CD4-positive, alpha-beta T cell treated with Interleukin-17A for 1 hour (primary cell): Measurements from ENCODE around the gene CRYGN.

Source experiments
- DNase-seq: peaks from one replicate; pipeline ENCODE4 v3.0.0-alpha.2; 2020

The CRYGN gene

DNA sequence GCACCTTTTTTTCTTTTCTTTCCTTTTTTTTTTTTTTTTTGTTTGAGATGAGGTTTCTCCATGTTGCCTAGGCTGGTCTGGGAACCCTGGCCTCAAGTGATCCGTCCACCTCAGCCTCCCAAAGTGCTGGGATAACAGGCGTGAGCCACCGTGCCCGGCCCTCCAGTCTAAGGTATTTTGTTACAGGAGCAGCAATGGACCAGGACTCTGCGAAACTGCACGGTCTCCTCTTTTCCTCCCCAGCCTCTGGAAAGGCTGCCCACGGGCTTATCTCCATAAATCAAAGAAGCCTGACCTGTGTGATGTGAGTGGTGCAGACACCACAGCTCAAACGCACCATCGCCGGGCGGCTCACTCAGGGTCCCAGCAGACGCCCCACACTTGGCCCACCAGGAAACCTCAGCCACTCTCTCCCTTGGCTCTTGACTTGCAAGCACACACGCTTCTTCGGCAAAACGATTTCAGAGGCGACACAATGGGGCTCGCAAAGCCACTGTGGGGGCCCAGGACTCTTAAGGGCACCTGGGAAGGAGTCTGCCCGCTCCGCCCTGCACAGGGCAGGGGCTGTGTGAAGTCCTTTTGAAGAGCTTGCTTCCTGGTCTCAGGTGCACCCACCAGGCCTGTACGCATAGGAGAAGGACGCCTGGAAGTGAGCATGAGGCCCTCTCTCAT, 50.7 kb downstream of the CRYGN start:
- no peak for DNase-seq

DNA sequence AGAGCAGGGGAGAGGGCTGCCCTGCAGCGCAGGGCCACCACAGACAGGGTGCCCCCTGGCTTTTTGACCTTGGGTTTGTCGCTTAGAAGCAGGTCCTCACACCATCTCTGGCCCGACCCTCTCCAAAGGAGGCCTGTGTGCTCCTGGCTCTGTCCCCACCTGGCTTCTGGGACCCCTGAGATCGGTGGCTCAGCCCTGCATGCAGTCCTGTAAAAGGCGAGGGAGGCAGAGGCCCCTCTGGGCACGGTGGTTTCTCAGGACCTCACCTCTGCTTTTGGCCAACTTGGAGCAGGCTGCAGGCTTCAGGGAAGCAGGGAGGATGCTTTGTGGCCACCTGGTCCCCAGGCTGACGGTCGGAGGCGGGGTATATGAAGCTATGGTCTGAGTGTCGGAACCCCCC, 51.5 kb downstream of the CRYGN start:
- DNase-seq, result no peak

DNA sequence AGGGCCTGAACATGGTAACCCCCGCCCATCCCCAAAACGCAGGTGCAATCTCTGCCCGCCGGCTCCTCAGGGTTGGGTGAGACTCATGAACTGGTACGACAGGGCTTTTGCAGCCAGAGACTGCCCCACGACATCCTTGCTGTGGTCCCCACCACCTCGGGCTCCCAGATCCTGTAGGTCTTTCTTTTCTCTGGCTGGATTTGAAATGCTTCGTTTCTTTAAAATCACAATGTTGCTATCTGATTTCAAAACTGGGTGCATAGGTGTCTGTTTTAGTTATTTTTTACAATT, 52.0 kb downstream of the CRYGN start:
- no peak for DNase-seq

DNA sequence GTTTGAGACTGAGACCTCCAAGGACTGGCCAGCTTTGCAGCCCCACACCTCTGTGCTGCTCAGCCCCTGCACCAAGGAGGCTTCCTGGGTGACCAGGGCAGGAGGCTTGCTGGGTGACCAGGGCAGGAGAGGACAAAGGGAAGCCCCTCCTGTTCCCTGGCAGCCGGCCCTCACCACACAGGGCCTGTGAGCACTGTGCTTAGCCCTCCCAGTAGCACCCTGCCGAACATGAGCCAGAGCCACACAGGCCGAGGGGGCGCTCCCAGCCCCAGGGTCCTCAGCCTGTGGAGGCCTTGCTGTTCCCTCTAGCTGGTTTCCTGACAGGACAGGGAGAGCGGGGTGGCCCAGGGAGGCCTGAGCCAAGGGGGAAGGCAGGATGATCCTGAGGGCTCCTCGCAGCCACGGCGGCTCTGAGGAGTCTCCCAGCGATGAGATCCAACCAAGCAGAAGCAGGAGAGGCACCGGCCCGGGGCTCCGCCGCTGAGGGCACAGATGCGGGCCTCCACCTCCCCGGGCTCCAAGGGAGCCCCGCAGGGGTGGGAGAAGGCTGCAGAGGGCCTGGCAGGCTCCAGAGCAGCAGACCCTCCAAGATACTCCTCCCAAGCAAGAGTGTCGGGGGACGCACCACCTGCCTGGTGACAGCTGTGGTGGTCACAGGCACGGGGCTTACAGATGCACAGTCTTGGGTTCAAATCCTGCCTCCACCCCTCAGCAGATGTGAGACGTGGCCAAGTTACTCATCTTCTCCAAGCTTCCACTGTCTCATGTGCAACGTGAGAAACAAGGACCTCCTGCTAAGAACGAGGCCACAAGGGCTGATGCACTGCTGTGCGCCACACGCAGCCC, 52.6 kb downstream of the CRYGN start:
- no peak for DNase-seq

DNA sequence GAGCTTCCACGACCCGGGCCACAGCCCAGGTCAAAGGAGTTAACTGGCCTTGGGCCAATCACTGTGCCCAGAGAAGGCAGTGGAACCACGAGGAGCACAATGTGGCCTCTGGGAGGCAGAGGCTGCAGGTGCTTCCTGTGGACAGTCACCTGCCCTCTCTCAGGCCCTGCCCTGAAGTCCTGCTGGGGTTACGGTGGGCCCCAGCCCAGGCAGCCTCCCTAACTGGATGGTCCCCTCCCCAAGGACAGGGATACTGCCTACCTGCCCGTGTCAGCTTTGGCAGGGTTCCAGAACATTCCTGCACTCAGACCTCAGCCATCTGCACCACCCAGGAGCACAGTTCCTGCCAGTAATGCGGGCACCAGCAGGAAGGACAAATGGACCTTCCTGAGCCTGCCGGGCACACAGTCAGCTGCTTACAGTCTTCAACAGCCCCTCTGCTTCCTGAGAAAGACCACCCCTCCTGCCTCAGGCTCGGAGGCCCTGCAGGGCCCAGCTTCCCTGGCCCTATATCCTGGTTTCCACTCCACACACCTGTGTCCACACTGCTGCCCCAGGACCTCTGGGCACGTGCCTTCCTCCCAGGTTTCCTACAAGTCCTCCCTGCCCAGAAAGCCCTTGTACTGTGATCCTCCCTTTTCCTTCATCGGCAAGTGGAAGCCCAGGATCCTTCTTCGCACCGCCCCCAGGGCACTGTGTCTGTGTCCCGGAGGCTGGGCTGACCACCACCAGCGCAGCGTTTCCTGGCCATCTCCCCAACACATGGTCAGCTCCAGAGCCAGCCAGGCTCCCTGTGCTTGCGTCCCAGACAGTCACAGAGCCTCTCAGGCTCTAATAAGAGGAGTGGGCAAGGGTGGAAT, 53.4 kb downstream of the CRYGN start:
- no peak for DNase-seq

DNA sequence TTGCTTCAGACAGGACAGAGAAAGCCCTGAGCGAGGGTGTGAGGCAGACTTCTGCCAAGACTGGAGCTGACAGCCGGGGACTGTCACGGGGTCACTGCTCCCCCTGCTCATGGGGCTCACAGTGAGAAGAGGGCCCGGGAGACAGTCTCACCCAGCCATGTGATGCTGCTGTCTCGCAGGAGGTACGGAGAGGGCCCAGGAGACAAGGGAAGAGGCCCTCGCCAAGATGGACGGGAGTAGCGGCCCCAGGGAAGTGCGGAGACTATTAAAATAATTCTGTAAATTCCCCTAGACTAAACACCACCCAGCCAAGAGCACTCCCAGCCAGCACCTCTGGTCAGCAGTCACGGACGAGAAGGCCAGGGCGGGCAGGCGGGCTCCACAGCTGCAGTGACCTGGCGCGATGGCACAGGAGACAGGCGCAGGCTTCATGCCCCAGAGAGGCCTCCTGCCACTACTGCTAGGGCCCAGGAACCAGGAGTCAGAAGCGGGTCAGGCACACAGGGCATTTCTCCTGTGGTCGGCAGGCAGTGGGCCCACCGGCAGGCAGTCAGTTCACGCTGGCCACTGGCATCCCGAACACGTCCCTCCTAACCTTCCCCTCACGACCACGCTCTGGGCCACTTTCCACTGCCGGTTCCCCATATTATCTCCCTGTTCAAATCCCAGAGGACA, 54.2 kb downstream of the CRYGN start:
- DNase-seq, result no peak

DNA sequence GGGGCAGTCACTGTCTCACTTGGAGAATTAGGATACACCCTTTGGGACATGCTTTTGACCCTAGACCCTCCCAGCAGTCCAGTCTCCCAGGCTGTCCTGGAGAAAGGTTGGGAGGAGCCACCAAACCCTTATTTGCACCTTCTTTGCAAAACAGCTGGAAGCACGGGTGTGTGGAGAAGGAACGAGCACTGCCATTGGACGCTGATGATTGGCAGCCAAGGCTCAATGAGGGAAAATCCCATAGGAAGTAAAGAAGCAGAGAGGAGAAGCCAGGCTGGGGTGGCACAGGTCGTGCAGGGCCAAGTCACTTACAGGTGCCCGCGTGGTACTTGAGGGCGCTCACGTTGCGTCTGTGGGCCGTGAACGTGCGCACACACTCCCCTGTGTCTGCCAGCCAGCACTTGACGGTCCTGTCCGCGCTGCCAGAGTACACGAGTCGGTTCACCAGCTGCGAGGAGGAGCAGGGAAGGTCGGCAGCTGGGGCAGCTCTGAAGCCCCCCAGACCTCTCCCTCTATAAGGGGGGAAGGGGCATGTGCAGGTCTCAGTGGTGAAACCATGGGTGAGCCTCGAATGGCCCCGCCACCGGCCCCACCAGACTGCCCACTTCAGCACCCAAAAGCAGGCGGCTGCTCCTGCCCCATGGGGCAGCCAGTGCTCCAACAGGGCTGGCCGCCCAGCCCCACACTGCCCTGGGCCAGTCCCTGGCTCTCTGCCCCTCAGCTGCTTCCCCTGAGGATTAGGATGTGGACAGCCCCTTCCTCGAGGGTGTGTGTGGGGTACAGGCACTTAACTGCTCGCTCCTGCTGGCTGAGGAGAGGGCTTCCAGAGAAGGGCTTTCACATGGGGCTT, 54.9 kb downstream of the CRYGN start:
- DNase-seq, result no peak

DNA sequence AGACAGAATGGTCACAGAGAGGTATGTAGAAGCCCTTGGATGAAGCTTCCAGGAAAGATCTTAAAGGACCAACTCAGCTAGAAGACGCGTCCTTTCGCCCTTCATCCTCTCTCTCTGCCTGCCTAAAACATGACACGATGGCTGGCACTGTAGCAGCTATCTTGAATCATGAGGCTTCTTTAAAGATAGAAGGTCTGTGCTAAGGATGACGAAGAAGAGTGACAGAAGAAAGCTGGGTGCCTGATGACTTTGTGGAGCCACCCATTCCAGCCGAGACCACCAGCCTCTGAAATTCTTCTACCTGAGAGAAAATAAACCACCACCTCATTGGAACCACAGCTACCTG, 55.6 kb downstream of the CRYGN start:
- no peak for DNase-seq

DNA sequence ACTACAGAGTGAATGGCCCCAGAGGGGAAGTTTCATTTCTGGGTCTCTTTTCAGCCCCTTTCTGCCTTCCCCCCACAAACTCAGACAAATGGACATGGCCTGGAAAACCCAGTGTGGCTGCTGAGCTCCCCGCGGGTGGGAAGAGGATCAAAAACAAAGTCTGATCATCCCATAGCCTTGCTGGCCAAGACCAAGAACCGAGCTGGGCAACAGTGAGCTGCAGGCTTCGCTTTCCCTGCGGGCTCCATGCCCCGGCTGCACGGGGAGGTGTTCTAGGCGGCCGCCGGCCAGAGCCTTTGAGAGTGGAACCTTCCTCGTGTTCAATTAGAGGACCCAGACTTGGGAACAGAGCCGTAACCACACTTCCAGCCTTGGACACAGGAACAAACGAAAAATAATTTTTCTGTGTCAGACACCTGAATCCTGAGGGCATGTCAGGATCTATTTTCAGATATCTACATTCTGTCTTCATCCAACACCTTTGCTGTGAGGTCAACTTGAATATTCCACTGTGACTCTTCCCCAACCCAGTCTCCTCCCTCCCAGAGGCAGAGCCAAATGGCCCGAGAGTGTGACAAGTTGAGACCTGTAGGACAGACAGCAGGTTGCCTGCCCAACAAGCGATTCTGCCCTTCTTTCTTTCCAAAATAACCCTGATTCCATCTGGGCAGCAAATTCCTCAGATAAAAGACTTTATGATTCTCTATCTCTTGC, 56.1 kb downstream of the CRYGN start:
- no peak for DNase-seq

DNA sequence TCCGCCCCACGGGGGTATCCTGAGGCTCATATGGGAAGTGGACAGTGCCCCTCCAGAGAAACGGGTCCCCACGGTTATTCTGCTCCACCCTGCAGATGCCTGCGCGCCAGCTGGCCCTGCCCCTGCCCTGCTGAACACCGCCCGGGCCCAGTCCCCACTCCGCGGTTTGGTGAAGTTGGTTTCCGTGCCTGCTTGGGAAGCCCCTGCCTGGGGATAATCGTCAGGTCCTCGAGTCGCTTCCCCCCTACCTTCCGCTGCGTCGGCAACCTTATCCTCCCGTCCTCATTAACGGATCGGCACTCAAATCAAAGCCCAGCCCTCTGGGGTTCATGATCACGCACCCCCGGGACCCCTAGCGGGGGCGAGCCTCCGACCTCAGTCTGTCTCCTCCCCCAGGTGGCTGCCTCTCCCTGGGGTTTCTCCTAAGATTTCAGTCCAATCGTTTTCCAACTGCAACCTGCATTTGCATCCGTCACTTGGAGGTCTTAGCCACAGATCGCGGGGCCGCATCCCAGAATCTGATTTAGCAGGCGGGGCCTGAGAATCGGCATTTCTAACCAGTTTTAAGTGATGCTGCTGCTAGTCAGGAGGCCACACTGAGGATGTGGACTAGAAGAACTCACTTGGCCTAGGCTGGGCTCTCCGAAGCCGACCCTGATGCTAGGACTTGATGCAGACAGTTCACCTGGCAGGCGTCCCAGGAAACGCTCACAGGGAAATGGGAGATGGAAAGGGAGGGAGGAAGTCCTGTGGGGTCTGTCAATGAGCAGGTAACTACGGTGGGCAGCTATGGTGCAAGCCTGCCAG, 57.7 kb downstream of the CRYGN start:
- DNase-seq, result peak; percentile 74

DNA sequence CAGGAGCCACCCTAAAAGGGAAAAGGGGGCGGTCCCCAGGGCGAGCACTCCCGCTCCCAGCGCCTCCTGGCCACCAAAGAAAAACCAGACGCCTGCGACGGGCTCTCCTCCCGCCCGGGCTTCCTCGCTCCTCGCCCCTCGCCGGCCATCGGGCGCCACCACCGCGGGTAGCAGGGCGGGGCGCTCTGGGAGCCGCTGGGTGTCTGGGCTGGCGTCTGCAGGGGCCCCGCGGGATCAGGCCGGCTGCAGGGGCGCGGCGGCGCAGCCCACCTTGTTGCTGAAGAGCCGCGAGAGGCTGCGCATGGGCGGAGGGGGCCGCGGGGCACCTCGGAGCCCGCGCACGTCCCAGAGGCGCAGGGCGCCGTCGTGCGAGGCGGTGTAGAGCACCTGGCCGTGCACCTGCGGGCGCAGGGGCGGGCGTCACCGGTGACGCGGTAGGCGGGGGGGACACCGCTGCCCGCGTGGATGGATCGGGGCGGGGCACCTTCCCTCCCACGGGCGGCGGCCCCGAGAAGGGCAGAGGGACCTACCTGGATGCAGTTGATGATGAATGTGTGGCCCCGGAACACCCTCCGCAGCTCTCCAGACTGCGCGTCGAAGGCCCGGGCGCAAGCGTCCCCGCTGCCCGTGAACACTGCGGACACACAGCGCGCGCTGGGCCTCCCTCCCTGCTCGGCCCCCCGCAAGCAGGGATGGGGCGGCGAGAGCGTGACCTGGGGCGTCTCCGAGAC, 58.4 kb downstream of the CRYGN start:
- peak; percentile 71 for DNase-seq

DNA sequence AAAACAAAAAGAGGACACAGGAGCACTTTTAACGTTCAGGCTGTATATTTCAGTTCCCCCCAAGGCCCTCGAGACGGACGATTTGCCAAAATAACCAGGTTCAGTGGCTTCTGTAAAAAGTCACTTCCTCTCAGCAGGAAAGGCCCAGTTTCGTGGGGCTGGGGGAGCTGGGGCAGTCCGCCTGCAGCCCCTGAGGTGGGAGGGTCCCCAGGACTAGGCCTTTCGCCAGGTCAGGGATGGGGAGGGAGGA, 58.9 kb downstream of the CRYGN start:
- DNase-seq, result peak; percentile 14

DNA sequence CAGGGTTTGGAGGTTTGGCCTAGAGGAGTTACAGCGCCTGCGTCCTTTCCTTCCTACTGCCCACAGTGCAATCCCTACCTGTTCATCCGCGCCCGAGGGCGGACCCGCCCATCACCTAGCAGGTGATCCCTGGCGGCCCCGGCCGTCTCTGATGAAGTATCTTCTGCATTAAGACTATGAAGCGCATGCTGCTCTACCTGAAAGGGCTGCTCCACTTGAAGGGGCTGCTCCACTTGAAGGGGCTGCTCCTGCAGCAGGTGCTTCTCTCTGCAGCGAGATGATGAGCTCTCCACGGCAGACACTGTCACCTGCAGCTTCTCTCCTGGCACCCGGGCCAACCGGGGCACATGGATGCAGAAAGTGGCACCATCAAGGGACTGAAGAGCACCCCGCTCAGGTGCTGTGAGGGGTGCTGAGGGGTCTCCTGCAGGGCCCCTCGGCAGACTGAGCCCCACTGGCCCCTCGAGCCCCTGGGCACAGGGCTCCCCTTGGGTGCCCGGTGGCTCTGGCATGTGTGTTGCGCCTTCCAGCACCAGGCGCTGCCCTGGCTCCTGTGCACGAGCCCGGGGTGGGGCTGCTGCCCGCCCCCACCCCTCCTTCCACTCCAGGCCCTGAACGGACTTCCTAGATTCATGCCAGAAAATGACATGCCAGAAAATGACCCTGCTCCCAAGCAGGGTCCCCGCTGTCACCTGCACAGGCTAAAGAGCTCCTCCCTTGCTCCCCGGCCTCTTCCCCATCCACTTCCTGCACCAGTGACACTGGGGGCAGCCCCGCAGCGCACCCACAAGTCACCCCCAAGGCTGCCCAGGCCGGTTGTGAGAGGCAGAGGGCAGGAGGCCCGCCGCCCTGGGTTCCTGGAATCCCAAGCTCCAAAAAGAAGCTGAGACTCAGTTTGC, 59.5 kb downstream of the CRYGN start:
- no peak for DNase-seq

DNA sequence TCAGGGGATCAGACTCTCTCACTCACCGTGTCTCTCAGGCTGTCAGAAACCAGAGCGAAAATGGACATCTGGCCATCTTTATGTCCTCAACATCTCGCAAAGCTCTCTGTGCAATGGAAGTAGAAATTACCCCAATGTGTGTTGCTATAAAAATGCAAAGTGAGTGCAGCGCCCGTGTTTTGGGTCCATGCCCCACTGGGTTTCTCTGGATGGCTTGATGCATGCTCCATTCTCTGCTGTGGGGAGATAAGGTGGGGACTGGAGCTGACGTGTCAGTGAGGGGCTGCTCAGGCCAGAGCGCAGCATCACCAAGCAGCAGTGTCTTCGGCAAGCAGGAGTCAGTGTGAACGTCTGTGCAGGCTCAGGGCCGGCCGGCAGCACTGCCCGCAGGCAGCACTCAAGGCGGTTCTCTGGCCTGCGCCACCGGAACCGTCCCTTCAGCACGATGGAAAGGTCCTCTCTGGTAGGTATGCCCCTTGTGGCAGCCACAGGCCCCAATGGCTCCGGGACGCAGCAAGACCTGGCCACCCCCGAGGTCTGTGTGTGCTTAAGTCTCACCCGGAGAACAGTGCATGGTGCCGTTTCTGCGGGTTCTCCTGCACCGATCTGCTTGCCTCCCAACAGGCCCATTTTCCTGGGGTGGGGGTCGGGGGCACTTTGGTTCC, 60.3 kb downstream of the CRYGN start:
- DNase-seq, result no peak

DNA sequence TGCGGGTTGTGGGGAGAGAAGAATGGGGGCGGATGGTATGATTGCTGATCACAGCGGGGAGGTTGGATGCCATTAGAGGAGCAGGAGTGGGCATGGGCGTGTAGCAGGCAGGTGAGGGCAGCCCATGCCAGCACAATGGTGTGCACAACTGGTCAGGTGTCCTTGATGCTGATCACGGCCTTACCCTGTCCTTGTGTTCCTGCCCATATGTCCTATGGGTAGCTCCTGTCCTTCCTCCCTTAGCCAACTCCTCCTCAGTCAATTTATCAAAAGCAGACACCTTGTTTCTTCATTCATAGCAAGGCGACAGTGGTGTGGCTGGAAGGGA, 60.8 kb downstream of the CRYGN start:
- DNase-seq, result no peak
